GM23338 (cell line): Measurements from ENCODE around the gene YLPM1. TPM values are rescaled to one million over a fixed set of nuclear protein-coding genes. Genes with fewer than 3 reads are reported as not detected.

Experiments used
- ATAC-seq: fragments of 200-7000 bp; cut with Tn5 transposase; 3 replicates; pipeline ENCODE4 v1.9.1; 2020
- DNase-seq: peaks from one replicate; pipeline ENCODE4 v3.0.0-alpha.2; 2015; ENCODE audit warnings: low spot score
- H2AFZ ChIP-seq: fragments of 200-600 bp; sonication (generic); 2 replicates; pipeline ENCODE4 v1.8.0; 2016; ENCODE audit warnings: antibody characterized with exemption, mild to moderate bottlenecking, moderate library complexity
- H3F3A ChIP-seq: fragments of 200-600 bp; sonication (generic); replicated peaks from 2 replicates; pipeline ENCODE4 v1.8.0; 2017; ENCODE audit warnings: antibody characterized with exemption, mixed run types, low read depth
- H3K27ac ChIP-seq: fragments of 200-600 bp; sonication (generic); 2 replicates; pipeline ENCODE4 v1.6.1; 2016; ENCODE audit warnings: low read depth
- H3K27me3 ChIP-seq: fragments of 200-600 bp; sonication (generic); 2 replicates; pipeline ENCODE4 v1.8.0; 2016; ENCODE audit warnings: mild to moderate bottlenecking, mixed run types, moderate library complexity; ENCODE audit not compliant: insufficient read depth
- H3K36me3 ChIP-seq: fragments of 200-600 bp; sonication (generic); 2 replicates; pipeline ENCODE4 v1.8.0; 2016; ENCODE audit warnings: mild to moderate bottlenecking; ENCODE audit not compliant: insufficient read depth
- H3K4me1 ChIP-seq: fragments of 200-600 bp; sonication (generic); 2 replicates; pipeline ENCODE4 v1.8.0; 2016; ENCODE audit warnings: mild to moderate bottlenecking, moderate library complexity; ENCODE audit not compliant: insufficient read depth
- H3K4me2 ChIP-seq: fragments of 200-600 bp; sonication (generic); 2 replicates; pipeline ENCODE4 v1.7.1; 2017; ENCODE audit warnings: mixed run types
- H3K4me3 ChIP-seq: fragments of 200-600 bp; sonication (generic); 2 replicates; pipeline ENCODE4 v1.6.1; 2016; ENCODE audit warnings: mixed run types
- H3K79me2 ChIP-seq: fragments of 200-600 bp; sonication (generic); replicated peaks from 2 replicates; pipeline ENCODE4 v1.8.0; 2017; ENCODE audit warnings: mild to moderate bottlenecking; ENCODE audit not compliant: insufficient read depth
- H3K9me2 ChIP-seq: fragments of 200-600 bp; sonication (generic); 2 replicates; pipeline ENCODE4 v1.8.0; 2017; ENCODE audit not compliant: insufficient read depth
- H4K20me1 ChIP-seq: fragments of 200-600 bp; sonication (generic); replicated peaks from 2 replicates; pipeline ENCODE4 v1.8.0; 2017; ENCODE audit warnings: mild to moderate bottlenecking; ENCODE audit not compliant: insufficient read depth
- H3K27ac Mint-ChIP-seq: 2 replicates; pipeline ENCODE4 v1.8.0; 2020; ENCODE audit warnings: inconsistent platforms, mild to moderate bottlenecking, moderate library complexity, mixed read lengths
- H3K27me3 Mint-ChIP-seq: 3 replicates; pipeline ENCODE4 v1.8.0; 2022; ENCODE audit warnings: low read depth, mild to moderate bottlenecking, moderate library complexity, mixed read lengths, inconsistent platforms; ENCODE audit not compliant: insufficient read depth, poor library complexity
- H3K36me3 Mint-ChIP-seq: 3 replicates; pipeline ENCODE4 v1.8.0; 2021; ENCODE audit warnings: low read depth, mild to moderate bottlenecking, inconsistent platforms, moderate library complexity, mixed read lengths
- H3K4me1 Mint-ChIP-seq: 3 replicates; pipeline ENCODE4 v1.8.0; 2020; ENCODE audit warnings: mild to moderate bottlenecking, inconsistent platforms, mixed read lengths
- H3K4me3 Mint-ChIP-seq: 3 replicates; pipeline ENCODE4 v1.8.0; 2021; ENCODE audit warnings: moderate library complexity, mild to moderate bottlenecking, inconsistent platforms, mixed read lengths
- H3K9me3 Mint-ChIP-seq: 3 replicates; pipeline ENCODE4 v1.8.0; 2020; ENCODE audit warnings: moderate library complexity, mild to moderate bottlenecking, inconsistent platforms, mixed read lengths
- CREB1 ChIP-seq: fragments of 250-450 bp; sonication (Bioruptor Pico); IDR thresholded peaks from 2 replicates; pipeline ENCODE4 v1.5.0; 2020; ENCODE audit warnings: low read depth, mild to moderate bottlenecking, moderate library complexity
- CTCF ChIP-seq, 2 experiments: fragments of 200-600 bp in 1 of 2; sonication (generic) in 1 of 2; conservative IDR thresholded peaks; 2 replicates each; pipeline versions ENCODE4 v1.5.1 to v1.6.1; 2016 to 2017; ENCODE audit warnings: antibody characterized with exemption in 2 of 2, low read depth in 2 of 2, mild to moderate bottlenecking in 2 of 2, moderate library complexity in 1 of 2
- ETS1 ChIP-seq: IDR thresholded peaks from 2 replicates; pipeline ENCODE4 v1.6.1; 2016; ENCODE audit warnings: antibody characterized with exemption
- EZH2 ChIP-seq: fragments of 200-600 bp; sonication (generic); IDR thresholded peaks from one replicate; pipeline ENCODE4 v1.8.0; 2017; ENCODE audit warnings: antibody characterized with exemption, mild to moderate bottlenecking, low read depth; ENCODE audit not compliant: unreplicated experiment
- EZH2phosphoT487 ChIP-seq: fragments of 200-600 bp; sonication (generic); IDR thresholded peaks from one replicate; pipeline ENCODE4 v1.8.1; 2018; ENCODE audit warnings: antibody characterized with exemption; ENCODE audit not compliant: unreplicated experiment
- JUNB ChIP-seq: IDR thresholded peaks from one replicate; pipeline ENCODE4 v1.6.1; 2016; ENCODE audit warnings: antibody characterized with exemption; ENCODE audit not compliant: unreplicated experiment
- NANOG ChIP-seq: IDR thresholded peaks from 2 replicates; pipeline ENCODE4 v1.6.1; 2016; ENCODE audit warnings: antibody characterized with exemption, borderline replicate concordance
- POLR2AphosphoS5 ChIP-seq: IDR thresholded peaks from 2 replicates; pipeline ENCODE4 v1.6.1; 2016; ENCODE audit warnings: antibody characterized with exemption, low read depth
- REST ChIP-seq: IDR thresholded peaks from one replicate; pipeline ENCODE4 v1.6.1; 2018; ENCODE audit warnings: antibody characterized with exemption; ENCODE audit not compliant: unreplicated experiment
- STAT1 ChIP-seq: IDR thresholded peaks from one replicate; pipeline ENCODE4 v1.6.1; 2016; ENCODE audit warnings: antibody characterized with exemption; ENCODE audit not compliant: unreplicated experiment
- ZNF114 ChIP-seq: fragments of 250-450 bp; sonication (Bioruptor Pico); IDR thresholded peaks from 2 replicates; pipeline ENCODE4 v1.5.0; 2020; ENCODE audit warnings: mild to moderate bottlenecking, moderate library complexity
- ZNF331 ChIP-seq: fragments of 250-450 bp; sonication (Bioruptor Pico); IDR thresholded peaks from 2 replicates; pipeline ENCODE4 v1.5.0; 2020; ENCODE audit warnings: low read depth, mild to moderate bottlenecking, moderate library complexity
- polyA plus RNA-seq: library from polyadenylated mRNA; unstranded; fragments of >200 nt; fragmentation: Nextera tagmentation; extraction: Ambion mirVana; gene quantifications from 2 replicates; pipeline ENCODE4 v1.2.1, GENCODE V29; 2016
- total RNA-seq: library from RNA; depleted of rRNA; stranded (reverse); fragments of >200 nt; shearing (Covaris generic); gene quantifications from 2 replicates; pipeline ENCODE4 v1.2.3, GENCODE V29; 2014

Gene YLPM1
- total and polyA plus RNA-seq, 2 experiments from 2014 or later: 39.2 to 58.4 TPM

GRCh38 chr14:74765721-74766120 is 2.6 kb downstream of the YLPM1 start (continued):
- no peak for TF ChIP-seq NANOG
- no peak for TF ChIP-seq CTCF (conservative IDR thresholded peaks at IDR 0.05; ENCODE audit: low read depth in 2 of 2)
- TF ChIP-seq POLR2AphosphoS5: no peak
- no peak for TF ChIP-seq EZH2
- TF ChIP-seq CREB1 (CRISPR knock-in tag): no peak
- no peak for TF ChIP-seq EZH2phosphoT487
- no peak for TF ChIP-seq ZNF331
- no peak for TF ChIP-seq STAT1
- no peak for TF ChIP-seq ZNF114 (CRISPR knock-in tag)
- TF ChIP-seq REST: no peak
- TF ChIP-seq ETS1: no peak

GRCh38 chr14:74771399-74771798 is 8.3 kb downstream of the YLPM1 start:
- H3K79me2 ChIP-seq: peaks cover 99% of the 10 kb centered on the region
- Mint-ChIP-seq H3K36me3 (peaks cover 14% of the 10 kb centered on the region; the same call in 2 of the 3 replicates), H3K27me3 (no peaks in the 10 kb centered on the region), H3K4me3 (no peak overlapping the region), H3K9me3 (no peaks in the 10 kb centered on the region), H3K4me1 (peaks cover 17% of the 10 kb centered on the region; the same call in 2 of the 3 replicates), H3K27ac (no peak overlapping the region)
- no peak overlapping the region for H3K27ac ChIP-seq
- no peak for DNase-seq
- no peaks in the 10 kb centered on the region for H3K9me2 ChIP-seq
- H3K4me1 ChIP-seq: no peaks in the 10 kb centered on the region; the same call in 1 of the 2 replicates
- H2AFZ ChIP-seq: no peak overlapping the region
- H3F3A ChIP-seq: no peaks in the 10 kb centered on the region
- peaks cover 53% of the 10 kb centered on the region for H4K20me1 ChIP-seq
- no peak for ATAC-seq
- no peak overlapping the region for H3K4me3 ChIP-seq
- 0 out of 2 replicates have a peak, but pooled peaks cover 3% of the 10 kb centered on the region for H3K36me3 ChIP-seq
- no peak overlapping the region for H3K4me2 ChIP-seq
- no peaks in the 10 kb centered on the region for H3K27me3 ChIP-seq
- TF ChIP-seq CREB1 (CRISPR knock-in tag) (no peak), CTCF (conservative IDR thresholded peaks at IDR 0.05; ENCODE audit: low read depth in 2 of 2) (no peak), NANOG (no peak), STAT1 (no peak), ETS1 (no peak), EZH2phosphoT487 (no peak), JUNB (no peak), POLR2AphosphoS5 (no peak), ZNF114 (CRISPR knock-in tag) (no peak)
